Measurements from ENCODE around the gene SF3B2.
"Not testable (repeated sequence)": the region's sequence is repeated elsewhere in the genome, so short reads cannot be mapped to it uniquely, and the experiment has no call there.

Gene SF3B2

GRCh38 chr11:66072081-66072480, 19.9 kb downstream of the SF3B2 start:
- no peak for DNase-seq (ENCODE audit: low read depth)
- TF ChIP-seq POLR2A (IDR thresholded peaks at IDR 0.05; ENCODE audit: extremely low read depth, insufficient read length) (no peak), MAX (IDR thresholded peaks at IDR 0.05; ENCODE audit: low read depth, low read length) (no peak), CTCF (IDR thresholded peaks at IDR 0.05; ENCODE audit: low read depth, low read length) (no peak), MYC (IDR thresholded peaks at IDR 0.05; ENCODE audit: low read depth, low read length) (no peak)
- no peak overlapping the region for H3K4me3 ChIP-seq (ENCODE audit: low read depth, low read length)

DNA sequence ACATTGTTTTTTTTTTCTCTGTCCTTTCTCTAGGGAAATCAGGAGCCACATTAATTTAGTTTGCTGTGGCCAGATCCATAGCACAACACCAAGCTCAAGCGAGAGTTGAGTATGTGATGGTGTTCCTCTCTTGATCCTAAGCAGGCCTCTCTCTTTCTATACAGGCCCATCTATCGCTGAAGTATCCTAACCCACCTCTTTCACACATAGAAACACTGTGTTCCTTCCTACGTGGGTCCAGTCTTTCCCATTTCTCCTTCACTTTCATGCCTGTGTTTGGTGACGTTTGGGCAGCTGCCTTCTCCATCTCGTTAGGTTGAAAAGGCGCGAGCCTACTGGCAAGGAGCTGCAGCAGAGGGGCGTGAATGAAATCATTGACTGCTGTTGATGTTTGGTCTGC, 20.4 kb downstream of the SF3B2 start:
- no peak for DNase-seq (ENCODE audit: low read depth)
- TF ChIP-seq MYC (IDR thresholded peaks at IDR 0.05; ENCODE audit: low read depth, low read length) (no peak), MAX (IDR thresholded peaks at IDR 0.05; ENCODE audit: low read depth, low read length) (no peak), POLR2A (IDR thresholded peaks at IDR 0.05; ENCODE audit: extremely low read depth, insufficient read length) (no peak)
- no peak overlapping the region for H3K4me3 ChIP-seq (ENCODE audit: low read depth, low read length)

DNA sequence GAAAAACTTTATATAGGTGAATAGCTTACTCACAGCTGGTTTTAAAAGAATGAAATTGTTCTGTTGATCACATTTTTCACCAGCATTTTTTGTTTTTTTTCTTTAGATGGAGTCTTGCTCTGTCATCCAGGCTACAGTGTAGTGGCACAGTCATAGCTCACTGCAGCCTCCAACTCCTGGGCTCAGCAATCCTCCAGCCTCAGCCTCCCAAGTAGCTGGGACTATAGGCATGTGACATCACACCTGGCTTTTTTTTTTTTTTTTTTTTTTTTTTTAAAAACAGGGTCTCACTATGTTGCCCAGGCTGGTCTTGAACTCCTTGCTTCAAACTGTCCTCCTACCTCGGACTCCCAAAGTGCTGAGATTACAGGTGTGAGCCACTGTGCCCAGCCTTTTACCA, 21.5 kb downstream of the SF3B2 start:
- no peak overlapping the region for H3K4me3 ChIP-seq (ENCODE audit: low read depth, low read length)
- TF ChIP-seq POLR2A (IDR thresholded peaks at IDR 0.05; ENCODE audit: extremely low read depth, insufficient read length) (no peak), CTCF (IDR thresholded peaks at IDR 0.05; ENCODE audit: low read depth, low read length) (no peak), MAX (IDR thresholded peaks at IDR 0.05; ENCODE audit: low read depth, low read length) (no peak), MYC (IDR thresholded peaks at IDR 0.05; ENCODE audit: low read depth, low read length) (no peak)

DNA sequence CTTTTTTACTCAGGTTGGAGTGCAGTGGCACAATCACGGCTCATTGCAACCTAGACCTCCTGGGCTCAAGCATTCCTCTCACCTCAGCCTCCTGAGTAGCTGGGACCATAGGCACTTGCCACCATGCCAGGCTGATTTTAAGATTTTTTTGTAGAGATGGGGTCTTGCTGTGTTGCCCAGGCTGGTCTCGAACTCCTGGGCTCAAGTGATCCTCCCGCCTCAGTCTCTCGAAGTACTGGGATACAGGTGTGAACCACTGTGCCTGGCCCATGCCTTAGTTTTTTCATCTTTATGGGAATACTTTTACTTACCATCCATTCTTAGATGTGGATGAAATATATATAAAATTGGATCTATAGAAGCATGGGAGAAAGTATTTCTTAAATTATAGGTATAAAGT, 23.1 kb downstream of the SF3B2 start:
- DNase-seq (ENCODE audit: low read depth): no peak
- H3K4me3 ChIP-seq (ENCODE audit: low read depth, low read length): no peak overlapping the region
- no peak for TF ChIP-seq CTCF (IDR thresholded peaks at IDR 0.05; ENCODE audit: low read depth, low read length)
- TF ChIP-seq MAX (IDR thresholded peaks at IDR 0.05; ENCODE audit: low read depth, low read length): no peak
- no peak for TF ChIP-seq MYC (IDR thresholded peaks at IDR 0.05; ENCODE audit: low read depth, low read length)
- no peak for TF ChIP-seq POLR2A (IDR thresholded peaks at IDR 0.05; ENCODE audit: extremely low read depth, insufficient read length)

More for the DNA sequence above, 21.5 kb downstream of the SF3B2 start:
- DNase-seq (ENCODE audit: low read depth): no peak

- TF ChIP-seq CTCF (IDR thresholded peaks at IDR 0.05; ENCODE audit: low read depth, low read length): no peak
- TF ChIP-seq MAX (IDR thresholded peaks at IDR 0.05; ENCODE audit: low read depth, low read length): no peak
- no peak for TF ChIP-seq MYC (IDR thresholded peaks at IDR 0.05; ENCODE audit: low read depth, low read length)
- no peak for TF ChIP-seq POLR2A (IDR thresholded peaks at IDR 0.05; ENCODE audit: extremely low read depth, insufficient read length)
- no peak for DNase-seq (ENCODE audit: low read depth)
- no peak overlapping the region for H3K4me3 ChIP-seq (ENCODE audit: low read depth, low read length)
These were observed 24.4 kb downstream of the SF3B2 start for GRCh38 chr11:66076561-66076960.

DNA sequence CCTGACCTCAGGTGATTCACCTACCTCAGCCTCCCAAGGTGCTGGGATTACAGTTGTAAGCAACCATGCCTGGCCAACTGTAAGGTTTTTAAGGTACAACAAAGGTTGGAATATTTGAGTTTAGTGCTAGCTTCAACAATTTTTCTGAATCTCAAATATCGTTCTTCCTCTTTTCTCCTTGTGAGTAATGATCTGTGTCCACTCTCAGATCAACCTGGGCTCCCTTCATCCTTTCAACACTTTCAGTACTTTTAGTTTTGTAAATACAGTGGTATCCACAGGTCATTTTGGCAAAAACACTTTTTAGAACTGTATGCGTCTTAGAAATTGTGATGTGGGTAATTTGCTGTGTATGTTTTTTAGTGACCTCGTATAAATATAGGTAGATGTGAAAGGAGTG, 25.8 kb downstream of the SF3B2 start:
- no peak overlapping the region for H3K4me3 ChIP-seq (ENCODE audit: low read depth, low read length)
- TF ChIP-seq MAX (IDR thresholded peaks at IDR 0.05; ENCODE audit: low read depth, low read length) (no peak), POLR2A (IDR thresholded peaks at IDR 0.05; ENCODE audit: extremely low read depth, insufficient read length) (no peak), CTCF (IDR thresholded peaks at IDR 0.05; ENCODE audit: low read depth, low read length) (no peak), MYC (IDR thresholded peaks at IDR 0.05; ENCODE audit: low read depth, low read length) (no peak)
- DNase-seq (ENCODE audit: low read depth): no peak

DNA sequence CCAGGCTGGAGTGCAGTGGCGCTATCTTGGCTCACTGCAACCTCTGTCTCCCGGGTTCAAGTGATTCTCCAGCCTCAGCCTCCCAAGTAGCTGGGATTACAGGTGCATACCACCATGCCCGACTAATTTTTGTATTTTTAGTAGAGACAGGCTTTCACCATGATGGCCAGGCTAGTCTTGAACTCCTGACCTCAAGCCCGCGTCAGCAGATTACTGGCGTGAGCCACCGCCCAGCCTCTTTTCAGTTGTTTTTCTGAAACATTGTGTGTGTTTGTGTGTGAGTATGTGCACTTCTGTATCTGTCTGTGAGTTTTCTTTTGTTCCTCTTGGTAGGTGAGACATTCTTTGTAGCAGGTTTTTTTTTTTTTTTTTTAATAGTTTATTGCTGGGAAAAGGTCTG, 26.8 kb downstream of the SF3B2 start:
- DNase-seq (ENCODE audit: low read depth): not testable (repeated sequence)

More for the DNA sequence above, 26.8 kb downstream of the SF3B2 start:
- not testable (repeated sequence) for H3K4me3 ChIP-seq (ENCODE audit: low read depth, low read length)

Measured in NB4 (cell line).